ENCODE data around the gene CTIF.
A peak's percentile ranks its signal among the peaks of the same experiment; 100 is the strongest.

The CTIF gene

DNA sequence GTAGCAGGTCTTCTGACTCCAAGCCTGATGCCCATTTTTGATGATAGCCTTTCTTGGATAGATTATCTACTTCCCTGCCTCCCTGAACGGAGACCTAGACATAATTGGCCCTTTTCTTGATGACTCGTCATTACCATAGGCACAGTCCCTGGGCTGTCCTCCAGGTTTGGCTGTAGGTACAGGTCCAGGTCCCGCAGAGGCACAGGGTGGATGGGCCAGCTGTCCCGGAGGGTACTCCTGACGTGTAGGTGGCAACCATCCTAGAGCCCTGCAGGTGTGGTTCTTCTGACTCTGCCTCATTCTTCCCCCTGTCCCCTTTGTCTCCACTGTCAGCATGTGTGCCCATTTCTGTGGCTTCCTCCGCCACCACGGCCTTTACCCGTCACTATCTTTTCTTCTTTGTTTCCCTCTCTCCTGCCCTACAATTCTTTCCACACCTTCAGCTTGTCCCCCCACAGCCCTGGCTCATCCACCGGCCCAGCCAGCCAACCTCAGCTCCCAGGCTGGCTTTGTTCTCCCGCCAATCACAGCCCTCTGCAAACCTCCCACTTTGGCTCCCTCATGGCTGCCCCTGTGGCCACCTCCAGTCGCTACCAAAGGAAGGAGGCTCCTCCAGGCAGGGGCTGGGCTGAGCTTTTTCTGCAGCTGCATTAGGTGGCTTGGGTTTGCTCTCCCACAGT lies 309.1 kb downstream of the CTIF start:
- Histone ChIP-seq H3K27me3 (replicated peaks in 2 of 5; ENCODE audit: control insufficient read depth in 4 of 5, insufficient read depth in 5 of 5, low read length in 4 of 5) (no peaks in the 10 kb centered on the region), H3K36me3 (ENCODE audit: control insufficient read depth in 4 of 4, insufficient read depth in 4 of 4, low read length in 3 of 4) (no peaks in the 10 kb centered on the region), H3K4me3 (ENCODE audit: control insufficient read depth in 1 of 7, extremely low read depth in 1 of 7, insufficient read depth in 4 of 7, low read depth in 2 of 7, low read length in 6 of 7) (no peak overlapping the region), H3K4me1 (ENCODE audit: control extremely low read depth in 1 of 4, control insufficient read depth in 4 of 4, insufficient read depth in 4 of 4, low read length in 3 of 4) (peaks cover 3 to 41% (median 31%) of the 10 kb centered on the region in 4 experiments), H3K9me3 (ENCODE audit: control extremely low read depth in 1 of 5, control insufficient read depth in 4 of 5, insufficient read depth in 2 of 5, low read depth in 1 of 5, low read length in 4 of 5) (no peaks in the 10 kb centered on the region), H3K27ac (ENCODE audit: insufficient read depth in 1 of 2, low read depth in 1 of 2, low read length in 2 of 2, poor library complexity in 1 of 2, severe bottlenecking in 2 of 2) (no peak overlapping the region)
- CTCF ChIA-PET, result interaction anchor here (1.2 to 2.1 kb wide), 4 partner anchors 9 to 30 kb away, joined by 3 to 7 read pairs (median 3); no protein-coding TSS in a partner anchor
- WGBS (ENCODE audit: insufficient coverage), result 96% methylated on average over 11 of the region's 11 CpGs
- POLR2A ChIA-PET, result interaction anchor here (0.6 kb wide), 1 partner anchor 9 kb away, joined by 3 read pairs; no protein-coding TSS in a partner anchor
- no peak for DNase-seq

DNA sequence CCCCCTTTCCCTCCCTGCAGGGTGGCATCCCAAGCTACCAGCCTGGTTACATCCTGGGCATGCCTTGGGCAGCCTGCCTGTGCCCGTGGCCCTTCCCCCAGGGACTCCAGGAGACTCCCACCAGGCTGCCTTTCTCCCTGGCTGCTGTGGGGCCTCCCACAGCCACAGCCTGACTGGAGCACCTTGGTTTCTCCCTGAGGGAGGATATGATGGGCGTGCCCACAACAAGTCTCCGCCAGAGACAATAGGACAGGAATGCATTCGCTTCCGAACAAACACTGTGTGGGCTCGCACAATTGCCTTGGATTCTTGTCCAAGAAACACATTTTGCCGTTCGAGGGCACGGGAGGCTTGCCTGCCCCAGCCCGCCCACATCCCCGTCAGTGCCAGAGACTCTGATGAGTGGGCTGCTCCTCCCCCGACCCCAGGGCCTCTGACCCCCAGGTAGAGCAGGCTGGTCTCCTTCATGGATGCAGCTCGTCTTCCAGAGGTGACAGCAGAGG lies 309.9 kb downstream of the CTIF start:
- CTCF ChIA-PET, result interaction anchor here (1.2 to 2.1 kb wide), 4 partner anchors 10 to 29 kb away, joined by 3 to 7 read pairs (median 3); no protein-coding TSS in a partner anchor
- H3K4me3 ChIP-seq (ENCODE audit: control insufficient read depth in 1 of 7, extremely low read depth in 1 of 7, insufficient read depth in 4 of 7, low read depth in 2 of 7, low read length in 6 of 7), result no peak overlapping the region
- H3K4me1 ChIP-seq (ENCODE audit: control extremely low read depth in 1 of 4, control insufficient read depth in 4 of 4, insufficient read depth in 4 of 4, low read length in 3 of 4), result peaks cover under 1 to 35% (median 24%) of the 10 kb centered on the region in 4 experiments
- POLR2A ChIA-PET, result no interaction called here
- whole genome bisulfite sequencing (ENCODE audit: insufficient coverage), result 97% methylated on average over 12 of the region's 13 CpGs
- H3K9me3 ChIP-seq (ENCODE audit: control extremely low read depth in 1 of 5, control insufficient read depth in 4 of 5, insufficient read depth in 2 of 5, low read depth in 1 of 5, low read length in 4 of 5), result no peaks in the 10 kb centered on the region
- H3K27me3 ChIP-seq (replicated peaks in 2 of 5; ENCODE audit: control insufficient read depth in 4 of 5, insufficient read depth in 5 of 5, low read length in 4 of 5), result no peaks in the 10 kb centered on the region
- DNase-seq, result no peak
- no peaks in the 10 kb centered on the region for H3K36me3 ChIP-seq (ENCODE audit: control insufficient read depth in 4 of 4, insufficient read depth in 4 of 4, low read length in 3 of 4)
- no peak overlapping the region for H3K27ac ChIP-seq (ENCODE audit: insufficient read depth in 1 of 2, low read depth in 1 of 2, low read length in 2 of 2, poor library complexity in 1 of 2, severe bottlenecking in 2 of 2)

DNA sequence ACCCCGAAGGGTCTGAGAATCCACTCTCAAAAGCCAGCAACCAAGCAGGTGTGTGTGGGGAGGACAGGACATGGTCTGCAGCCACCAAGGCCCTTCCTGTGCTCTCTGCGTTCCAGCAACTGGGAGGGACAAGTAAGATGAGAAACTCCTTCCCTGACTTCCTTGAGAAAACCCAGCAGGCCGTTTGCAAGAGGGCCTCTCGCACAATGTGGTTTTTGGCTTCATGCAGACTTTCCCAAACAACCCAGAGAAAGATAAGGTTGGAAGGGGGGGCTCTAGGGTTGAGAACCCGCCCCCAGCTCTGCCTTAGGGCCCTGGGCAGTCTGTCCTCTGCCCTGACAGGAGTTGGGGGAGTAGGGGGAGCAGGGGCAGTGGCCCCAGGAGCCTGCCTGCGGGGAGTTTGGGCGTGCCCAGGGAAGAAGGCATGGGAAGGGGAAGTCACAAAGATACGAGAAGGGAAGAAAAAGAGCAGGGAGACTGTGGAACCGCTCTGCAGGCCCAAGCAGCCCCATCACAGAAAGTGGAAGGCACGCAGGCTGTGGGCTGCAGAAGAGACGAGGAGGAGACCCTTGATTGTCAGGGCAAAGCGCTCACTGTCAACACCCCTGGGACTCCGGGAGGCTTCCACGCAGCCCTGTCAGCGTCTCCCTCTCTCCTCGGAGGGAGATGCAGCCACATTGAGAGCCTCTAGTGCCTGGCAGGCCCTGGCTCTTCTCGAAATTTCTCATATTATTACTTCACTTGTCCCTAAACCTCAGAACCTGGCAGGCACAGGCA lies 312.2 kb downstream of the CTIF start:
- peaks cover 0 to 26% (median 16%) of the 10 kb centered on the region in 4 experiments for H3K4me1 ChIP-seq (ENCODE audit: control extremely low read depth in 1 of 4, control insufficient read depth in 4 of 4, insufficient read depth in 4 of 4, low read length in 3 of 4)
- 36% methylated on average over 11 of the region's 17 CpGs for WGBS (ENCODE audit: insufficient coverage)
- H3K9me3 ChIP-seq (ENCODE audit: control extremely low read depth in 1 of 5, control insufficient read depth in 4 of 5, insufficient read depth in 2 of 5, low read depth in 1 of 5, low read length in 4 of 5), result no peaks in the 10 kb centered on the region
- DNase-seq, result no peak
- CTCF ChIA-PET, result interaction anchor here (0.9 to 1.5 kb wide), 5 partner anchors 10 to 46 kb away, joined by 3 to 4 read pairs (median 3); no protein-coding TSS in a partner anchor
- H3K36me3 ChIP-seq (ENCODE audit: control insufficient read depth in 4 of 4, insufficient read depth in 4 of 4, low read length in 3 of 4), result peaks cover 0 to 4% (median 0%) of the 10 kb centered on the region in 4 experiments
- no peaks in the 10 kb centered on the region for H3K27me3 ChIP-seq (replicated peaks in 2 of 5; ENCODE audit: control insufficient read depth in 4 of 5, insufficient read depth in 5 of 5, low read length in 4 of 5)
- H3K4me3 ChIP-seq (ENCODE audit: control insufficient read depth in 1 of 7, extremely low read depth in 1 of 7, insufficient read depth in 4 of 7, low read depth in 2 of 7, low read length in 6 of 7), result peak overlapping the region in 1 of 7 experiments; percentile 25
- POLR2A ChIA-PET, result interaction anchor here (0.7 to 1.2 kb wide), 2 partner anchors 17 to 53 kb away, joined by 3 read pairs; no protein-coding TSS in a partner anchor
- H3K27ac ChIP-seq (ENCODE audit: insufficient read depth in 1 of 2, low read depth in 1 of 2, low read length in 2 of 2, poor library complexity in 1 of 2, severe bottlenecking in 2 of 2), result peak overlapping the region in 1 of 2 experiments; percentile 28

DNA sequence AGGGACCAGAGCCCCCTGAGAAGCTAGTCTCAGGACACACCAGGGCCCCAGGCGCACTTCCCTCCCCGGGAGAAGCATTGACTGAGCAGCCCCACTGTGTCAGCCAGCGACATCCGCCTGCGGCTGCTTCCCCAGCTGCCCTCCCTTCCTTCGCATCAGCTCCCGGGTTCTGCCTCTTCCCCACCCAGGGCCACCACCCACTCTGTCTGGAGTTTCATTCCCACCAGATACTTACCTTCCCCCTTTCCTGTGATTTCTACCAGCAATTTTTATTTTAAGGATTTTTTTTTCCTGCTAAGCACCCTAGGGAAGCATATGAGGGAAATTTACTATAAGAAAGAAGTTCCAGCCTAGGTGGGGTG lies 312.7 kb downstream of the CTIF start:
- H3K9me3 ChIP-seq (ENCODE audit: control extremely low read depth in 1 of 5, control insufficient read depth in 4 of 5, insufficient read depth in 2 of 5, low read depth in 1 of 5, low read length in 4 of 5), result no peaks in the 10 kb centered on the region
- H3K4me1 ChIP-seq (ENCODE audit: control extremely low read depth in 1 of 4, control insufficient read depth in 4 of 4, insufficient read depth in 4 of 4, low read length in 3 of 4), result peaks cover 0 to 26% (median 16%) of the 10 kb centered on the region in 4 experiments
- 0% methylated on average over 5 of the region's 7 CpGs for WGBS (ENCODE audit: insufficient coverage)
- POLR2A ChIA-PET, result interaction anchor here (0.7 to 1.2 kb wide), 2 partner anchors 18 to 54 kb away, joined by 3 read pairs; no protein-coding TSS in a partner anchor
- no peaks in the 10 kb centered on the region for H3K27me3 ChIP-seq (replicated peaks in 2 of 5; ENCODE audit: control insufficient read depth in 4 of 5, insufficient read depth in 5 of 5, low read length in 4 of 5)
- CTCF ChIA-PET, result interaction anchor here (1.0 to 1.5 kb wide), 3 partner anchors 17 to 39 kb away, joined by 3 to 4 read pairs (median 3); no protein-coding TSS in a partner anchor
- no peak overlapping the region for H3K27ac ChIP-seq (ENCODE audit: insufficient read depth in 1 of 2, low read depth in 1 of 2, low read length in 2 of 2, poor library complexity in 1 of 2, severe bottlenecking in 2 of 2)
- H3K36me3 ChIP-seq (ENCODE audit: control insufficient read depth in 4 of 4, insufficient read depth in 4 of 4, low read length in 3 of 4), result peaks cover 0 to 4% (median 0%) of the 10 kb centered on the region in 4 experiments
- DNase-seq, result peak in 2 of 3 donors; percentile 65 to 76
- H3K4me3 ChIP-seq (ENCODE audit: control insufficient read depth in 1 of 7, extremely low read depth in 1 of 7, insufficient read depth in 4 of 7, low read depth in 2 of 7, low read length in 6 of 7), result peak overlapping the region in 1 of 7 experiments; percentile 25

DNA sequence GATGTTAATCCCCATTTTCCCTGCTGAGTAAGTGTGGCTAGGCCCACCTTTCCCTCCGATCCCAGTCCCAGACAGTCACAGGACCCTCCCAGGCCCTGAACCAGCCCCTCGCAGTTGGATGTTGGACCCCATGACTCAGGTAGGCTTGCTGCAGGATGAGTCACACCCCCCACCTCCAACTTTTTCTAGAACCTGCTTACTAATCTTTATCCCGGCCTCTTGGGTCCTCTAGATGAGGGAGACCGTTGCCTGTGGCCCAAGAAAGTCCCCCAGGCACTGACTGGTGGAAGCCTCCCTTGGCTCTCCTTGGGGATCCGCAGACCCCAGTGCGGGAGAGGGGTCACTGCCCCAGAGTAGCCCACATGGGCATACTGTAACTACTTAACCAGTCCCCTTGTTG lies 313.5 kb downstream of the CTIF start:
- H3K36me3 ChIP-seq (ENCODE audit: control insufficient read depth in 4 of 4, insufficient read depth in 4 of 4, low read length in 3 of 4), result peaks cover 0 to 4% (median under 1%) of the 10 kb centered on the region in 4 experiments
- DNase-seq, result peak in 2 of 3 donors; percentile 31 to 43
- ChIA-PET CTCF (interaction anchor here (1.4 kb wide), 1 partner anchor 20 kb away, joined by 4 read pairs; no protein-coding TSS in a partner anchor), POLR2A (no interaction called here)
- H3K27me3 ChIP-seq (replicated peaks in 2 of 5; ENCODE audit: control insufficient read depth in 4 of 5, insufficient read depth in 5 of 5, low read length in 4 of 5), result no peaks in the 10 kb centered on the region
- WGBS (ENCODE audit: insufficient coverage), result 92% methylated on average over 5 of the region's 6 CpGs
- H3K27ac ChIP-seq (ENCODE audit: insufficient read depth in 1 of 2, low read depth in 1 of 2, low read length in 2 of 2, poor library complexity in 1 of 2, severe bottlenecking in 2 of 2), result no peak overlapping the region
- H3K4me1 ChIP-seq (ENCODE audit: control extremely low read depth in 1 of 4, control insufficient read depth in 4 of 4, insufficient read depth in 4 of 4, low read length in 3 of 4), result peaks cover 0 to 26% (median 16%) of the 10 kb centered on the region in 4 experiments
- no peak overlapping the region for H3K4me3 ChIP-seq (ENCODE audit: control insufficient read depth in 1 of 7, extremely low read depth in 1 of 7, insufficient read depth in 4 of 7, low read depth in 2 of 7, low read length in 6 of 7)
- no peaks in the 10 kb centered on the region for H3K9me3 ChIP-seq (ENCODE audit: control extremely low read depth in 1 of 5, control insufficient read depth in 4 of 5, insufficient read depth in 2 of 5, low read depth in 1 of 5, low read length in 4 of 5)

DNA sequence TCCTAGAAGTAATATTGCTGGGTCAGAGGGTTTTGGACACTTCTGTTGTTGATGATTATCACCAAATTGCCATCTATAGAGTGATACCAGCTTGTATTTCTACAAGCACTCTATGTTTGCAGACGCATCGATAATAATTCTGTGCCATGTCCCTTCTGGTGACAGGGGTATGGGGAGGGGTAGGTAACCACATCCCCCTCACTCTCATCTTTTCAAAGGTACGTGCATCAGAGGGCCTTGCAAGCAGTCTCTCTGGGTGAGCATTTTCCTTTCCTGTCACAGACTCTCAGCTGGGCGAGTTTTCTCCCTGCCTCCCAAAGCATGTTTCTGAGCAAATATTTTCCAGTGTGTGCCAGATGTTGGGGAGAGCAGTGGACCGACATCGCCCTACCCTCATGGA lies 314.0 kb downstream of the CTIF start:
- ChIA-PET POLR2A (no interaction called here), CTCF (interaction anchor here (0.8 to 1.2 kb wide), 2 partner anchors 23 to 73 kb away, joined by 3 read pairs; no protein-coding TSS in a partner anchor)
- no peak for DNase-seq
- WGBS (ENCODE audit: insufficient coverage), result 100% methylated on average over 1 of the region's 6 CpGs
- H3K4me3 ChIP-seq (ENCODE audit: control insufficient read depth in 1 of 7, extremely low read depth in 1 of 7, insufficient read depth in 4 of 7, low read depth in 2 of 7, low read length in 6 of 7), result no peak overlapping the region
- H3K27ac ChIP-seq (ENCODE audit: insufficient read depth in 1 of 2, low read depth in 1 of 2, low read length in 2 of 2, poor library complexity in 1 of 2, severe bottlenecking in 2 of 2), result no peak overlapping the region
- peaks cover 0 to 4% (median 3%) of the 10 kb centered on the region in 4 experiments for H3K36me3 ChIP-seq (ENCODE audit: control insufficient read depth in 4 of 4, insufficient read depth in 4 of 4, low read length in 3 of 4)
- no peaks in the 10 kb centered on the region for H3K9me3 ChIP-seq (ENCODE audit: control extremely low read depth in 1 of 5, control insufficient read depth in 4 of 5, insufficient read depth in 2 of 5, low read depth in 1 of 5, low read length in 4 of 5)
- peaks cover 0 to 26% (median 16%) of the 10 kb centered on the region in 4 experiments for H3K4me1 ChIP-seq (ENCODE audit: control extremely low read depth in 1 of 4, control insufficient read depth in 4 of 4, insufficient read depth in 4 of 4, low read length in 3 of 4)
- no peaks in the 10 kb centered on the region for H3K27me3 ChIP-seq (replicated peaks in 2 of 5; ENCODE audit: control insufficient read depth in 4 of 5, insufficient read depth in 5 of 5, low read length in 4 of 5)
